Pons (tissue), 1 donor: ENCODE results near the gene VNN1.
"Not testable (repeated sequence)": the region's sequence is repeated elsewhere in the genome, so short reads cannot be mapped to it uniquely, and the experiment has no call there.

ENCODE experiments used
- DNase-seq: peaks from one replicate; pipeline ENCODE4 v3.0.0-alpha.2; 2016; ENCODE audit warnings: low spot score

VNN1 gene

DNA sequence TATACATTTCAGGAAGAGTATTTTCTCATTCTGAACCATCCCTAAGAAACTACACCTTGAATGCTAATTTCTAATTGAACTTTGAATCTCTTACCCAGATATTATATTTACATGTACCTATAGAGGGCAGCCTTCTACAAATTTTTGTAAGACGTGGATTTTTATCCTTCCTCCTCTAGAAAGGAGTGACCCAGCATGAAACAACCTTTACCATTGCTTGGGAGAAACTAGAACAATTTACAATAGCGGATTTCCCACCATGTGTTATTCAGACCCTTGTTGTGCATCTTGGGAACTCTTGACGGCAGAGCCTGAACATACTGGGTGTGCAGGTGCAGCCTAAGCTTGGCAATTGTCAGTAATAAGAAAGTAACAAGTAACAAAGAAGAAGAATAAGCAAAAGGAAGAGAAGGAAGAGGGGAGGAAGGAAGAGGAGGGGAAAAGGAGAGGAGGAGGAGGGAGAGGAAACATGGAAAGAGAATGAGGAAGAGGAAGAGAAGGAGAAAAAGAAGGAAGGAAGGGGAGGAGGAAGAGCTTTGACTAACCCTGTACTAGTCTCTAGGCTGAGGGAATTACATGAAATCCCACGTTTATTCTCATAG is 44.1 kb downstream of the VNN1 start:
- DNase-seq, result peak; percentile 60

DNA sequence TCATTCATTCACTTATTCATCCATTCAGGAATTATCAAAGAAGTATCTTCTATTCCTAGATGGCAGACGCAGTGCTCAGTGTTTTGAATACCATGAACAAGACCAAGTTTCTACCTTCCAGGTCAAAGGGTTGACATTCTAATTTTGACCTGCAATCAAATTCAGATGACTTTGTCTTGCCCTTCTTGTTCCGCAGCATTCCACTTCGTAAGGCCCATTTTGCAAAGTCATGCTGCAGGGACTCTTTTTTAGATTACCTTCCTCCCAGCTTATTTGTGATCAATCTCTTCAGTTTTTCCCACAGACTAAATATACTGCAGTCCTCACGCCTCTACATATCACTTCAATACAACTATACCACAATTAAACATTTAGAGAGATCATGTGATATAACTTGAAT is 47.7 kb downstream of the VNN1 start:
- no peak for DNase-seq

DNA sequence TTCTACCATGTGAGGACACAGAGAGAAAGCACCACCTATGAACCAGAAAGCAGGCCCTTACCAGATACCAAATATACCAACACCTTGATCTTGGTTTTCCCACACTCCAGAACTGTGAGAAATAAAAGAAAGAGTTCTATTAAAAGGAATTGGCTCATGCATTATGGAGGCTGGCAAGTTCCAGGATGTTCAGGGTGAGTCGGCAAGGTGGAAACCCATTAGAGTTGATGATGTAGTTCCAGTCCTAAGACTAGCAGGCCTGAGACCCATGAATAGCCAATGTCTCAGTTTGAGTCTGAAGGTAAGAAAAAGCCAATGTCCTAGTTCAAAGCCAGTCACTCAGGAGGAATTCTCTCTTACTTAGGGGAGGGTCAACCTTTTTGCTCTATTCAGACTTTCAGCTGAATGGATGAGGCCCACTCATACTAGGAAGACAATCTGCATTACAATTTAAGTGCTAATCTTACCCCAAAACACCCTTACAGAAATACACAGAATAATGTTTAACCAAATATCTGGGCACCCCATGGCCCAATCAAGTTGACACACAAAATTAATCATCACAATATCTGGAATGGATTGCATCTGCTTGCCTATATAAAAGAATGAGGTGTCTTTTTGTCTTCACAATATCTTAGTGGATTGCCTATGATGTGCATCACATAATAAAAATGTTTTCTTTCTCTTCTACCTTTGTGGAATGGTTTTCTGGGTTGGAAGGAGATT is 49.4 kb downstream of the VNN1 start:
- no peak for DNase-seq

DNA sequence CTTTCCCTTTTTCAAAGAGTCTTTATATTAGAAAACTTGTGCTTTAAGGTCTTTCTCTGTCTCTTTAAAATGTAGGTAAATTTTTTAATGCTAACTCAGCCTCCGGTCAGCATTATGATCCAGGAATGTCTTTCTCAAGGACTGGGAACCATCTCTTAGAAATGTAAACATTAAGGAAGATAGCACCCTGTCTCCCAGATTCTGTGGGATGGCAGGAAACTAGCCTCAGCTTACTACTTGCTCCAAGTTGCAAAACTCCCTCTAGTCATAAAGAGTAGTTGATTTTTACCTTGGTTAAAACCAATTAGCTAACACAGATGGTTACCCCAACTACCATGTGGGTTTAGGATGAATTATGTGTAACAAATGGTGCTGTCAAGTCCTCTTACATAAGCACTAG is 50.2 kb downstream of the VNN1 start:
- no peak for DNase-seq

DNA sequence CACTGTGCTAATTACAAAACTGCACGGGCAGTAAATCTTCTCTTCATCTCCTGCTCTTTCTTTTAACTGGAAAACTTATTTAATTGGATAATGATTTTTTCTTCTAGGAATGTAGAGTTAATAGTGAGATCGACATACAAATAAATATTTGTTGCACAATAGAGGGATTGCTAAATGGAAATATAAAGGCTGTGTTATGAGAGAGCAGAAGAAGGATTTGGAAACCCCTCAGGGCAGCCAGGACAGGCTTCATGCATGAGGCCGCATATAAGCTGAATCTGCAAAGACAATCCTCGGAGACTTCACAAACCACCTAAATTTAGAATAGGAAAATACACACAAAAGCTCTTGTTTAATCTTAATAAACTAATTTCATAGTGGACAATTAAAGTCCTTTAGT is 51.9 kb downstream of the VNN1 start:
- no peak for DNase-seq

DNA sequence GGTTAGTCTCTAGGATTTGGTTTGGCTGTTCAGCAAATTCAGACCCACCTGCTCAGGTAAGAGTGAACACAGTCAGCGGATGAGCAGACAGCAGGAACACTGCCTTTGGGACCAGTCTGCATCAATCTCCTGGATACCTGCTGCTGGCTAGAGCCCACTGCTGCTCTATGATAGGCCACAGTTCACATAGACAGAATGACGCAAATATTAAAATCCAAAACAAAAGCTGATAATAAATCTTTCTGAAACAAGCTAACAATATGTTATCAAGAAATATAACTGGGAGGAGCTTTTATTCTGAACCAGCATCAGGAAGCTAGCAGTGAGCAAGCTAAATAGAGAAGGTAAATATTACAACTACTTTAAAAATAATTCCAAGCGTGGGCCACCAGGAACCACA is 54.8 kb downstream of the VNN1 start, which contains the start of gene TAAR1:
TSS of gene TAAR1 (minus strand) at position 101 of the 400 bp plus-strand sequence. CDS start 13,179 bp downstream, outside the sequence.
- DNase-seq, result no peak

DNA sequence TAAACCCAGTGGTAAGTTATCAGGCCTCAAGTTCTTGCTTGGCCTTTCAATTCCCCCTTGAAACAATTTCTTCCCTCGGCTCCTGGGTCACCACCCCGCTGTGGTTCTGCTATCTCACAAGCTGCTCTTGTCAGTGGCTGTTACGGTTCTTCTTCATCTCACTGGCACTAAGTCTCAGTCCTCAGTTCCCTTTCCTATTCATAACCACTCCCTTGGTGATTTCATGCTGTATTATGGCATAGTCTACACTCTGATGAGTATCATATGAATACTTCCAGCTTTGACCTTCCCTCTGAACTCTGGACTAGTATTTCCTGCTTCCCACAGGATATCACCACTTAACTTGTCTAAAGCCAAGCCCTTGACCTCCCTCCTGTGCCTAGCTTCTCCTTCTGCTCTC is 62.8 kb downstream of the VNN1 start:
- DNase-seq, result peak; percentile 7

DNA sequence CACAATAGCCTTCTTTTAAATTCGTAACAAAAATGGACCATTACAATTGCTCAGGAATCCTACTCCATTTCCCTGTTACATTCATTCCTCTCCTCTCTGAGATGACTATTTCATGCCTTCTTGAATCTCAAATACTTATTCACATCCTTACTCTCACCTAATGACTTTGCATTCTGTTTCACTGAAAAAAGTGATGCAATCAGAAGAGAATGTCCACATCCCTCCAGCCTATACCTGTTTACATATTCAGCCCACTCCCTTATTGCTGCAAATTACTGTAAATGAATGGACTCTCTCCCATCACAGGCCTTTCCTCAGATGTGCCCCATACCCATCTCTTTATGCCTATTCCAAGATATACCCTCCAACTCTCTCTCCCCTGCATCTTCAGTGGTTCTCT is 63.4 kb downstream of the VNN1 start:
- no peak for DNase-seq

DNA sequence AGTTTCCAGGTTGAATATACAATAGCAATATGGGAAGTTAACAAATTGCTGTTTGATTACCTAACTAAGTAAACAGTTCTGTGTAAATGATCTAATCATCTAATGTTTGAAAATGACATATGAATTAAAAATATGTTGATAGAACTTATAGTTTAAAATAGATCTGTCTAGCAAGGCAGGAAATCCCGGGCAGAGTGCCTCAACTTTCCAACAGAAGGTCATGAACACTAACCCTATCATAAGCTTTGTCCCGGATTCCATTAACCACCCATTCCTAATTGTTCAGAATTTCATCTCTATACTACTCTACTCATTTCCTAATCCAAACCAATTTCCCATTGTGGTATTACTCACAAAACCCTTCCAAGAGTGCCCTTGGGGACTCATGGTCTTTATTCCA is 65.0 kb downstream of the VNN1 start:
- DNase-seq, result no peak

DNA sequence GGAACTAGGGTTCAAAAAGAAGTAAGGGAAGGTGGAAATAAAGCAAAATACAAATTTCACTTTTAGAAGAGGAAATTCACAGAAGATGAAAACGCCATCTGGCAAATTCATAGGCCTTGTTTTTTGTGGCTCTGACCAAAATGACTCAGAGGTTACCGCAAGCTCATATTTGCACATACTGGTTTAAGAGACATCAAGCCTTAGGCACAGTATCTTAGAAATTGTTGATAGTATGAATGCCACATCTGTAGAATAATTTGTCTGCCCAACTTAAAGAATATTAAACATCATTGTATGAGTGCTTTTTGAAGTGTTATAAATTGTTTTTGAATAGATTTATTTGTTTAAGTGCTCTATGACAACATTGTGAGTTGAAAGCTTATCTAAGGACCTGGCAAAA is 65.5 kb downstream of the VNN1 start:
- peak; percentile 3 for DNase-seq

DNA sequence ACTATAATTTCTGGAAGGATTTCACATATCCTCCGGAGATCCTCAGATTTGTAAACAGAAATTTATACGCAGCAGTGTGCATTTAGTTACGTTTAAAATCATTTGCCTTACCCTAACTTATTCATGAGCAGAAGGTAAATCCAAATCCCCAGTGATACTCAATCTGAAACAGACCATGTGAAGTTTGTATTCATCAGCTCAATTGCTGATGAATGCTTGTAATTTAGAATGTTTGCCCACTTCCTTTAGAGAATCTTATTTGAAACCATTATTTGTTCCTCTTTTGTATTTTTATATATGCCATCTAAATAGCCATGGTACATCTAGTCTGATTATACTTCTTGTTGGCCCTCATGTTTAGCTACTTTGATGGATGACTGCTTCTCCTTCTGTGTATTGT is 70.3 kb downstream of the VNN1 start:
- no peak for DNase-seq

DNA sequence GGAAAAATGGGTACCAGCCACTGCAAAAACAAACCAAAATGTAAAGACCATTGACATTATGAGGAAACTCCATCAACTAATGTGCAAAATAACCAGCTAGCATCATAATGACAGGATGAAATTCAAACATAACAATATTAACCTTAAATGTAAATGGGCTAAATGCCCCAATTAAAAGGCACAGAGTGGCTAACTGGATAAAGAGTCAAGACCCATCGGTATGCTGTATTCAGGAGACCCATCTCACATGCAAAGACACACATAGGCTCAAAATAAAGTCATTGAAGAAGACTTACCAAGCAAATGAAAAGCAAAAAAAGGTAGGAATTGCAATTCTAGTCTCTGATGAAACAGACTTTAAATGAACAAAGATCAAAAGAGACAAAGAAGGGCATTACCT is 76.7 kb downstream of the VNN1 start:
- not testable (repeated sequence) for DNase-seq

DNA sequence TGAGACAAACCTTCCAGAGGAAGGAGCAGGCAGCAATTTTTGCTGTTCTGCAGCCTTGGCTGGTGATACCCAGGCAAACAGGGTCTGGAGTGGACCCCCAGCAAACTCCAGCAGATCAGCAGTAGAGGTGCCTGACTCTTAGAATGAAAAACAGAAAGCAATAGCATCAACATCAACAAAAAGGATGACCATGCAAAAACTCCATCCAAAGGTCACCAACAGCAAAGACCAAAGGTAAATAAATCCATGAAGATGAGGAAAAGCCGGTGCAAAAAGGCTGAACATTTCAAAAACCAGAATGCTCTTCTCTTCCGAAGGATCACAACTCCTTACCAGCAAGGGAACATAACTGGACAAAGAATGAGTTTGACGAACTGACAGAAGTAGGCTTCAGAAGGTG is 77.9 kb downstream of the VNN1 start:
- DNase-seq, result not testable (repeated sequence)

DNA sequence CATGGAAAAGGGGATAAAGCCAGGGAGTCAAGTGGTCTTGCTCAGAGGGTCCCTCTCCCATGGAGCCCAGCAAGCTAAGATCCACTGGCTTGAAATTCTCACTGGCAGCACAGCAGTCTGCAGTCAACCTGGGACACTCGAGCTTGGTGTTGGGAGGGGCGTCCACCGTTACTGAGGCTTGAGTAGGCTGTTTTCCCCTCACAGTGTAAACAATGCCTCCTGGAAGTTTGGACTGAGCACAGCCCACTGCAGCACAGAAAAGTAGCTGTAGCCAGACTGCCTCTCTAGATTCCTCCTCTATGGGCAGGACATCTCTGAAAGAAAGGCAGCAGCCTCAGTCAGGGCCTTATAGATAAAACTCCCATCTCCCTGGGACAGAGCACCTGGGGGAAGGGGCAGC is 78.6 kb downstream of the VNN1 start:
- not testable (repeated sequence) for DNase-seq

DNA sequence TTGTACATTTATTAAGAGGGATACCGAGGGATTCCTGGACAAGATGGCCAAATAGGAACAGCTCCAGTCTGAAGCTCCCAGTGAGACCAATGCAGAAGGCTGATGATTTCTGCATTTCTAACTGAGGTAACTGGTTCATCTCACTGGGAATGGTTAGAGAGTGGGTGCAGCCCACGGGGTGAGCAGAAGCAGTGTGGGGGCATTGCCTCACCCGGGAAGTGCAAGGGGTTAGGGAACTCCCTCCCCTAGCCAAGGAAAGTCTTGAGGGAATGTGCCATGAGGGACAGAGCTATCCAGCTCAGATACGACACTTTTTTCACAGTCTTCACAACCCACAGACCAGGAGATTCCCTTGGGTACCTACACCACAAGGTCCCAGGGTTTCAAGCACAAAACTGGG is 79.1 kb downstream of the VNN1 start:
- no peak for DNase-seq

DNA sequence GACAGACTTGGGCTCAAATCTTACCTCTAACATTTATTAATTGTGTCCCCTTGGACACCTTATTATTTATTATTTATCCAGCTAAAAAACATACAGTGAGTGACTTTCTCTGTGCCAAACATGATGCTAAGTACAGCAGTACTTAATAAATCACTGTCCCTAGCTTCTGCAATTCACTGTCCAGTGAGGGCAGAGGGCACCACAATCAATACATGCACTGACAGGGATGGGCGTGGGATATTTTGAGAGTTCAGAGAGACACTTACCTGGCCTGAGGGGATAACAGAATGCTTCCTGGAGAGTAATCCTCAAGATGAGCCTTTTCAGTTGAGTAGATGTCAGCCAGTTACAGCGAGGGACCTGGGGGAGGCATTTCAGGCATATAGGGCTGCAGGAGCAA is 80.5 kb downstream of the VNN1 start:
- DNase-seq, result no peak
